NCI-H82 (cell line): Measurements from ENCODE around the gene PEAR1.
"Not testable (repeated sequence)": the region's sequence is repeated elsewhere in the genome, so short reads cannot be mapped to it uniquely, and the experiment has no call there.

Experiments
- DNase-seq: peaks from one replicate; lab custom pipeline; 2025; lab: John Stamatoyannopoulos, UW

The PEAR1 gene

DNA sequence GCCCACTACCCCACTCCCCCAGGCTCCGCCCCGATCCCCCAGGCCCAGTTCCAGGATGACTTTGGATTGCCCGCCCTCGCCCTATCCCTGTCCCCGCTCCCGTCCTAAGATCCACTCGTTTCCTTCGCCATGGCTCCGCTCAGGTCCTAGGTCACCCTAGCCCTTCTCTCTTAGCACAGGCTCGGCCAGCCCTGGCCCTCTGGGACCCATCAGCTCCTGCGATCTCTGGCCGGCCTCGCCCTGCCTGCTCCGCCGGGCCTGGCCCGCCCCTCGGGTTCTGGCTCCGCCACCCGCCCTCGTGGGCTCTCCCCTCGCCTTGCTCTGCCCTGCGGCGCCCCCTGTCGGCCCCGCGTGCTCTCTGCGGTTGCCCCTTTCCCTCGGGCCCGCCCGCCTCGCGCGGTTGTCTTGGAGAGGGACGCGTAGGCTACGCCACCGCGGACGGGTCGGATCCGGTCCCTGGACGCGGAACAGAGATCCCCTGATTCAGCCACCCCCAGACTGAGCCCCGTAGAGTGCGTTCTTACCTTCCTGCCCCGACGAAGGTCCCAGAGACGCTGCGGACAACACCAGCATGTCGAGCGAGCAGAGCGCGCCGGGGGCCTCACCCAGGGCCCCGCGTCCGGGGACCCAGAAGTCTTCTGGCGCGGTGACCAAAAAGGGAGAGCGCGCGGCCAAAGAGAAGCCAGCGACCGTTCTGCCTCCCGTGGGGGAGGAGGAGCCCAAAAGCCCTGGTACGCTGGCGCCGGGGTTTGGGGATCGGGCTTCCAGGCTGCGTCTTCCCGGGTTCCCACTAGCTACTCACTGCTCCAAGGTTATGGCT, 26.9 kb downstream of the PEAR1 start, which contains the start of gene LRRC71:
Gene LRRC71 (plus strand): TSS at position 400 of the 820 bp plus-strand sequence. CDS start 172 bp downstream, at position 572.
- peak; percentile 94 for DNase-seq

DNA sequence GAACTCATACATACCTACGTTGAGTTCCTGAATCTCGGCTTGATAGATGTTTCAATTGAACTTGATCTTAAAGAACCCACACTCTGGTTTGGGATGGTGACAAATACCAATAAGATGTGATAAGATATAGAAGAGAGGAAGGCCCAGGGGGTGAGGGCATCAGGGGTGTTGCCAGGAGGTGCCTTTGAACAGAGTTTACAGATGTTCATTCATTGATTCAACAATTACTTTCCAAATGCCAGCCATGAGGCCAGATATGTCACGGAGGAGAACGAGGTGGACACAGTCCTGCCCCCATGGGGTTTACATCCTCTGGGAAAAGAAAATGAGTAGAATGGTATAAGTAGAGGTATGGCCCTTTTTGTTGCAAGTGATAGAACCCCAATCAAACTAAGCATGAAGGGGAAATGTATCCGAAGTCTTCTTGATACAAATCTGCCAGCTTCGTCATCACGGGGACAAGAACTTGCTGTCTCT, 27.6 kb downstream of the PEAR1 start:
- DNase-seq: no peak

DNA sequence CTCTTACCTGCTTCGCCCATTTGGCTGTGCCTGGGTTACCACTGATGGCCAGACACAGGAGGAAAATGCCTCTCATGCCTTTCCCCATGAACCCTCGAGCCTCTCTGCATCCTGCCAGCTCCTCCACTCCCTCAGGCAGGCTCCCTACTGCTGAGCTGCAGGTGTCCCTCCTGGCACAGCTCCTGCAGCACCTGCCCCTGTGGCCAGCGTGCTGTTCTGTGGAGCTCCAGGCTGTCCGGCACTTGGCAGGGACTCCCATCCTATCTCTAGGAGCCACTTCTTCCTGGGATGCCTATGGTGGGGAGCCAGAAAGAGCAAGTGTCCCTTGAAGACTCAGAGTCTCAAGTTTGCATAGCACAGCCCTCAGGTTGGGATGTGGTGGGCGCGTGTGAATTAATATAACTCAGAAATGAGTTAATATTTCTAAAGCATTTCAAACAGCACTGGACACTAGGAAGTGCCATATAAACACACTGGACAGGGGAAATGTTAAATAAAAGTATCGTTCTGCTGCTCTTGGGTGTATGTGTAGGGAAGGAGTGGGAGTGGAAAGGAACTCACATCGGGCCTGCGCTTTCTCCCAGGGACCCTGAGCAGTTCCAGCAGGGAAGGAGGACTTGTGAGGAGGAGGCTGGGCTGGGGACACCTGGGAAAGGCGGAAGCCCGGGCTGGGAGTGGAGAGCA, 29.6 kb downstream of the PEAR1 start:
- DNase-seq: peak; percentile 34

DNA sequence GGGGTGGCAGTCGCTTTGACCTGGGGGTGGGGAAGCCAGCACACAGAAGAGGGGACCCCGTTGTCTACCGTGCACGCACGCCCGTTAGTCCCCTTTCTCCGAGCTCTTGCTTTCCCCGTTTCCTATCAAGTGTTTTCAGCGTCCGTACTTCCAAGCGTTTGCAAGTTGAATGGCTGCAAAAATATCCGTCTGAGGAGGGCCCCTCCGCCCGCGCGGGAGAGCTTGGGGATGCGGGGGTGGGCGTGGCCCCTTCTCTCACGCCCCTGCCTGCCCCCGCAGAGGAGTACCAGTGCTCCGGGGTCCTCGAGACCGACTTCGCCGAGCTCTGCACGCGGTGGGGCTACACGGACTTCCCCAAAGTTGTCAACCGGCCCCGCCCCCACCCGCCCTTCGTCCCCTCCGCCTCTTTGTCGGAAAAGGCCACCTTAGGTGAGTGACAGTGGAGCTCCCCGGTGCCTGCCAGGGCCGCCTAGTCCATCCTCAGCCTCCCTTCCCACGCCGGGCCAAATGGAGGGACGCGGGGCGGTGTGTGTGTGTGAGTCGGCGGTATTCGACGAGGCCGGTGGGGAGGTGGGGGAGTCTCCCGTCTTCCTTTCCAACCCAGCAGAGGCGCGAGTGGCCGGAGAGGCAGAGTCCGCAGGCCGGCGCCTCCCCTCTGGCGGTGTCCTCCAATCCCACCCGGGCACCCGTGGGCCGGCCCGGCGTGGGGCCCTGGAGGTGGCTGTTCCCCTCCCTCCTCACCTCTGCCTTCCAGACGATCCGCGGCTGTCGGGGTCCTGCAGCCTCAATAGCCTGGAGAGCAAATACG, 30.4 kb downstream of the PEAR1 start:
- DNase-seq: no peak

DNA sequence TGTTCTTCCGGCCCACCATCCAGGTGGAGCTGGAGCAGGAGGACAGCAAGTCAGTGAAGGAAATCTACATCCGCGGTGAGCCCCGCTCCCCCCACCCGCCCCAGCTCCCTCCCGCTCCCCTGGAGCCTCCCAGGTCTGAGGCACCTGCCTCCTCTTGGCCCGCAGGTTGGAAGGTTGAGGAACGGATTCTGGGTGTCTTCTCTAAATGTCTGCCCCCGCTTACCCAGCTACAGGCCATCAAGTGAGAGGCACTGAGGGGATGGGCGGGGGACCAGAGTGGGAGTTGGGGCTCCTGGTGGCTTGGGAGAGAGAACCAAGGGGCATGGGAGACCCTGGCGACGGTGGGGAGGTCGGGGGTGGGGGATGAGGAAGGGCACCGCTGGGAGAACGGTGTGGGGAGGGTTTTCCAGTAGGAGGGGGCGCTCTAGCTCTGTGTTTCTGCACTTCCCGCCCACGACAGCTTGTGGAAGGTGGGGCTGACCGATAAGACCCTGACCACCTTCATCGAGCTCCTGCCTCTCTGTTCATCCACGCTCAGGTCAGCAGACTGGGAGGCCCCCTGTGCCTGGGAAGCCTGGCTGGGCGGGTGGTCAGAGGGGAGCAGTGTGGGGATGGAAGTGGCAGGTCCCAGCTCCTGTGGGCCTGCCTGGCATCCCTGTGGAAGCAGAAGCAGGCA, 31.1 kb downstream of the PEAR1 start:
- peak; percentile 36 for DNase-seq

DNA sequence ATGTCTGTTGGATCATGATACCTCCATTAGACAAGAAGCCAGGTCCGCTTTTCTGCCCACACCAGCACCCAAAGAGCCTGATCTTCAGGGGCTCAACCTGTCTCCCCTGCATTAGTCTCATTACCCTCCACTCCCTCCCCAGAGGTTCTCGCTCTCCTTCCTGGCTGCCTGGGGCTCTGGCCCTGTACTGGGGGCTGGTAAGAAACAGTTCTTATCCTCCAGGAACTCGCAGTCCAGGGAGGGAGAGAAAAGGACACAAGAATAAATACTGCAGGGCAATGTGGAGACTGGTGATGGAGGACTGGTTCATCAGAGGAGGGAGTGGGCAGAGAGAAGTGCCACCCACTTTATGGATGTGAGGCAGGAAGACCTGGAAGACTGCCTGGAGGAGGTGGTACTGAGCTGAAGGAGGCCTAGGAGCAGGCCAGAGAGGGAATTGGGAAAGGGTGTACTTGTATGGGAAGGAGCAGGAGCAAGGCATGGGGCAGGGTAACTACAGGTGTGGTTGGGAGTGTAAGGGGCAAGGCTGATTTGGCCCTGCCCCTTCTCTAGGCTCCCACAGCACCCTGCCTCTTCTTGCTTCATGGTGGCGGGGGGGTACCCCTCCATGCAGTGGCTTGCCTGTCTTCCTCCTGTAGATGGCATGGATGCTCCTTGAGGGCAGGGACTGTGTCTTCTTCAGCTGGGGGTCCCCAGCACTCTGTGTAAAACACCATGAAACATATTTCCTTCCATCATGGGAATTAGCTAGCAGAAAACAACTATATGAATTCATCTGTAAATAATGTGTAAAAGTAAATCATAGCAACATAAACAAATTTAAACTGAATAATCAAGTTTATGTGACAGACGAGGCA, 31.9 kb downstream of the PEAR1 start:
- DNase-seq: no peak

DNA sequence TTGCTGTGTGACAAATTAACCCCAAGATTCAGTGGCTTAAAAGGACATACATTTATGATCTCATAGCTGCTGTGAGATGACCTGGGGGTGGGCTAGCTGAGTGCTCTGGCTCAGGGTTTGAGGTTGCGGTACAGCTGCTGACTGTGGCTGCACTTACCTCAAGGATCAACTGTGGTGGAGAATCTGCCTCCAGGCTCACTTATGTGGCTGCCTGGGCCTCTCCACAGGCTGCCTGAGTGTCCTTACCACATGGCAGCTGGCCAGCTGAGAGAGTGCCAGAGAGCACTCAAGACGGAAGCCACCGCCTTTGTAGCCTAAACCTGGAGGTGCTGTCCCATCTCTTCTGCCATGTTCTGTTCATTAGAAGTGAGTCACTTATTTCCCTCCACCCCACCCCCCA, 32.7 kb downstream of the PEAR1 start:
- DNase-seq: peak; percentile 62

DNA sequence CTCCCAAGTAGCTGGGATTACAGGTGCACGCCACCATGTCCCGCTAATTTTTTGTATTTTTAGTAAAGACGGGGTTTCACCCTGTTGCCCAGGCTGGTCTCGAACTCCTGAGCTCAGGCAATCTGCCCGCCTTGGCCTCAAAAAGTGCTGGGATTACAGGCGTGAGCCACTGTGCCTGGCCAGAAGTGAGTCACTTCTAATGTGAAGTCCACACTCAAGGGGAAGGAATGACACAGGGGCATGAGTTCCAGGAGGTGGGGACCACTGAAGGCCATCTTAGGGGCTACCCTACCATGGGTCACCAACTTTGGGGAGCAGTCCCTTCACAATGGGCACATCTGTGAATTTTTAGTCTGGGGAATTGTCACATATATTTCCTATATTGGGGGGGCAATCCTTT, 33.2 kb downstream of the PEAR1 start:
- DNase-seq: not testable (repeated sequence)

DNA sequence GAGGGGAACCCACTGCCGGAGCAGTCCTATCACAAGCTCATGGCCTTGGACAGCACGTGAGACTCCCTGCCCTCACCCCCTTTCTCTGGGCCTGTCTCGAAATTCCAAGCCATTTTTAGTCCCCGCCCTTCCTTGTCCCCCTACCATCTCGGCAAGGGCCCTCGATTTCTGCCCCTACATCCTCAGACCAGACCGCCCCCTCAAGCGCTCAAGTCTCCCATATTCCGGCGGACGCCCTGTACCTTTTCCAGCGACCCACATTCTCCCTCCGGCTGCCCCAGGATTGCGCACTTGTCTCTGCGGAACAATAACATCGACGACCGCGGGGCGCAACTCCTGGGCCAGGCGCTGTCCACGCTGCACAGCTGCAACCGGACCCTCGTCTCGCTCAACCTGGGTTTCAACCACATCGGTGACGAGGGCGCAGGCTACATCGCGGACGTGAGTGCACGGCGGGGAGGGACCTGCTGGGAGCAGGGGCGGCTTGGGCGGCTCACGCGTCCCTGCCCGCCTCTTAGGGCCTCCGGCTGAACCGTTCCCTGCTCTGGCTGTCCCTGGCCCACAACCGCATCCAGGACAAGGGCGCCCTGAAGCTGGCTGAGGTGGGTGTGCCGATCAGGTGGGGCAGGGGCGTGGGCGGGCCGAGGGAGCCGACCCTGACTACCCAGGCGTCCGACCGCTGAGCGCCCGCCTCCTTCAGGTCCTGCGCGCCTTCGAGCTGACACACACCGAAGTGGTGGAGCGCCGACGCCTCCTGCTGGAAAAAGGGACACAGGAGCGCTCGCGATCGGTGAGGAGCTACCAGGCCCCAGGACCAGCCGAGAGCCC, 33.9 kb downstream of the PEAR1 start:
- peak; percentile 91 for DNase-seq

DNA sequence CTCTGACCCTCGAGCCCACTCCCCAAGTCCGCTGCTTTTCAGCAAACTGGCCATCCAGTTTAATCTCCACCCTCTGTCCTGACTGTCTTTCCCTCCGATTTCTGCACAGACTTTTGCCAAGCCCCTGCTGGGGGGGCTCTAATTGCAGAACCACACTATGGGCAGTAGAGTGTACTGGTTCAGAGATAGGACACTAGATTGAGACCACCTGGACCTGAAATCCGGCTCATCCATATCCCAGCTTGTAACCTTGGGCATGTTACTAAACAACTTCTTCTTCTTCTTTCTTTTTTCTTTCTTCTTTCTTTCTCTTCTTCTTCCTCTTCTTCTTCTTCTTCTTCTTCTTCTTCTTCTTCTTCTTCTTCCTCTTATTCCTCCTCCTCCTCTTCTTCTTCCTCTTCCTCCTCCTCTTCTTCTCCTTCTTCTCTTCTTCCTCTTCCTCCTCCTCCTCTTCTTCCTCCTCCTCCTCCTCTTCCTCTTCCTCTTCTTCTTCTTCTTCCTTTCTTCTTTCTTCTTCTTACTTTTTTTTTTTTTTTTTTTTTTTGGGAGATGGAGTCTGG, 34.6 kb downstream of the PEAR1 start:
- DNase-seq: peak; percentile 63

DNA sequence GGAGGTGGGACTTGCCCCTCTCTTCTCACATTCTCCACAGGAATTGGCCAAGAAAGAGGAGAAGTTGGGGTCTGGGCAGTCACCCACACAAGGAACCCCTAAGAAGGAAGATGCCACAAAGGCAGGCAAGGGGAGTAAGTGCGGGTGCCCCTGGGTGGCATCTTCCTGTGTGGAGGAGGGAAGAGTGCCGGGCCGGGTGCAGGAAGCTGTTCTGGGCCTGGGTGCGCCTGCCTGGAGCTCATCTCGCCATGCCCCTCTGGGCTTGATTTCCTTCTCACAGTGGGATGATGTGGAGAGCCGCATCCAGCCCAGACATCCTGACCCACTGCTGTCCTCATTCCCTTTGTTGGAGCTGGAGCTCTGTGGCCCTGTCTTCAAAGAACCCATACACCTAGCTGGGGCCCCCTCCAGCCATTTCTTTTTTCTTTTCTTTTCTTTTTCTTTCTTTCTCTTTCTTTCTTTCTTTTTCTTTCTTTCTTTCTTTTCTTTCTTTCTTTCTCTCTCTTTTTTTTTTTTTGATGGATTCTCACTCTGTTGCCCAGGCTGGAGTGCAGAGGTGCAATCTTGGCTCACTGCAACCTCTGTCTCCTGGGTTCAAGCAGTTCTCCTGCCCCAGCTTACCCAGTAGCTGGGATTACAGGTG, 36.2 kb downstream of the PEAR1 start:
- DNase-seq: peak; percentile 34

DNA sequence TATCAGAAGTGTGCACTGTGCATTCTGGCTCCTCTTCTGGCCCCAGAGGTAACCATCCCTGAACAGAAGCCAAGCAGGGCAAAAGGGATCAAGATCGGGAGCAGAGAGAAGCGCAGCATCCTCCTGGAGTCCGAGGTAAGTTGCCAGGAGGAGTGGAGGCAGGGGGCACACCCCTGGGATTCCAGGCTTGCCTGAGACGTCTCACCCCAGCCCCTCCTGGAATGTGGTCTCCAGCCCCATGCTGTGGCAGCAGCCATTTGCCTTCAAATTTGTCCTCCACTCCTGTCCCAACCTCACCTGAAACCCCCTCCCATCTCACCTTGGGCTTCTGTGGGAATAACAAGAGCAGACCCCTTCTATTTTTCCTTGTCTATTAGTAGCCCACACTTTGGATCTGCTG, 37.0 kb downstream of the PEAR1 start:
- no peak for DNase-seq

DNA sequence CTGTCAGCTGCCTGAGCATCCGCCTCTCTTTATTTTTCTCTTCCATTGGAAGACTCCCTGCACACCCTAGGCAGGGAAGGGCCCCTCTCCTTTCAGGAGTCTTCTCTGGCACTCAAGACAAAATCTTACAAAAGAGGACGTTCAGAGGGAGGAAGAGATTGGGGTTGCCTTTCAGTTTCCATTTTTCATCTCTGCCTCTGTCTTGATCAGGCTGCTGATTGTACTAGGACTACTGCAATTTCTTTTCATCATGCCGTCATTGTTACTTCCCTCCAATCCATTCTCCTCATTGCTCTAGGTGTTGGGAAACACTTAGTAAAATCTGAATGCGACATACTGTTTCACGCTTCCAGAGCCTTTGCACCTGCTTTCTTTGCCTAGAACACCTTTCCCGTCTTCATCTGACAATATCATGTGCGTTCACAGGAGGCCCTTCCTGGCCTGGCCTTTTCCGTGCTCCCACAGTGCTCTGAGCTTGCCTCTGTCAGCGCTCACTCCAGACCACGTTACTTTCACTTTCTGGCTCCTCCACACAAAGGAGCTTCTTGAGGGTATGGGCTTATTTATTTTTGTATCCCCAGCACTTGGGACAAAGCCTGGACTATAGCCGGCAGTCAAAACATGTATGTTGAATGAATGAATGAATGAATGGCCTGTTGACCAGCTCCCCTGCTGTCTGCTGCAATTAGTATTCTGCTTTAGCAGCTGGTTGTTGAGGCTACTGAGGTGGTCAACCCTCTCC, 37.9 kb downstream of the PEAR1 start:
- DNase-seq: no peak

DNA sequence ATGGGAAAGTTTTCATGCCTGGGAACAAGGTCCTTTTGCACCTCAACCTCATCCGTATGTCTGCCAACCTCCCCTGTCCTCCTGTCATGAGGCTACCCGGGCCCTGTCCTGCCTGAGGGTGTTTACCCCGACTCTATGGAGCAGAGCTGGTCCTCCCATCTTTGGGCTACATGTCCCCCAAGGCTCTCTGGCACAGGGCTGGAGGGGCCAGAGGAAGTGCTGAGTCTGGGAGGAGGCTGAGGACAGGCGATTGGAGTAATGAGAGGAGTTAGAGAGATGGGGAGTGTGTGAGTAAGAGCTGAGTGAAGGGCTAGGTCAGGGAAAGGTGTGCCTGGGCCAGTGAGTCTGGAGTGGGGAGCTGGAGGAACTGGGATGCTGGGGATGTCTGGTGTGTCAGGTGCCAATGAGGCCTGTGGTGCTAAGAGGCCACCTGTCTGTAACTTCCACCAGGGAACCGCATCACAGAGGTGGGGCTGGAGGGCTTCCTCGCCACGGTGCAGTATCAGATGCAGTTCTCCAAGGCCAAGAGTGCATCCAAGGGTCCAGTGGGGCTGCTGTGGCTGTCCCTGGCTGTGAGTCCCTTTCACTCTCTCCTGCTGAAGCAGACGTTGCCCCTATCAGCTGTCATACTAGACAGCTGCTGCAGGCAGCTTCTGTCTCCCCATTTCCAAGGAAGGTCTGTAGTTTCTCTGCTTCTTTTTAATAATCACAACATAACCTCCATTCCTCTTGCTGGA, 38.6 kb downstream of the PEAR1 start:
- DNase-seq: peak; percentile 19

DNA sequence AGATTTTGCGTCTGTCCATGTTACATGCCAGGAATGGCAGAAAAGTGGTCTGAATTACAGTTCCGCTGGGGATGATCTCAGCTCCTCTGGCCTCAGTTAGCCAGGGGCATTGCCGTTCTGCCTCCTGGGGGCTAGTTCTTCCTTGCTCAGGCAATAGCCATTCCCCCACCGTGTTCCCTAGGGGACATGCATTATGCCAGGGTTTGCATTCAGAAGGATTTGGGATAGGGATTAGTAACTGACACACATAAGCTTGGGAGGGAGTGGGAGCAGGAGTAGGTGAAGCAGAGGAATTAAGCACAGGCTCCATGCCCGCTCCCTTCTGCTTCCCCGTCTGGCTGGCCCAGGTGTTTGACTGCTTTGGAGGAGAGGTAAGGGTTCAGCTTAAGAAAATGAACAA, 39.6 kb downstream of the PEAR1 start:
- DNase-seq: peak; percentile 99

DNA sequence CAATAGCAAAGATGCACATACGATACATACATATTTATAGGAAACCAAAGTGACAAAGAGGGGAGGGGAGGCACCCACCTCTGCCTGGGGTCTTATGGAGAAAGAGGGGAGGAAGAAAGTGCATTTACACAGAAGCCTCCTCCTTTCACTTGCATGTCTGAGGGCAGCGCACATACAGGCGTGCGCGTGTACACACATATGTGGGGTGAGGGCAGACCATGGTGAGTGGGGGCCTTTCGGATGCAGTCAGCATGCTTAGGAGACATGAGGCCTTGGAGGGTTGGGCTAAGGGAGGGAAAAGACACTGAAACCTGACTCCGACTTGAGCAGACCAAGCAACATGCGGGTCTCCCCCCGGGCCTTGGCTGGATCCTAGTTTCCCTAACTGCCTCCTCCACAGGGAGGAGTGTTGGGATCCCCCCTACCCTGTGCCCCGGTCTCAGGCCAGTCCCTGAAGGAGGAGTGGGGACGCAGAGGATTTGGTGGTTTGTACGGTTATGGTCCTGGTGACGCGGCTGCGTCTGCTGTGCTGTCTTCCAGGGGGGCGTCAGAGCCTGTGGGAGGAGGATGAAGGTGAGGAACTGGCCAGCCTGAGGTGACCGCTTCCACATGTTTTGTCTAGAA, 42.1 kb downstream of the PEAR1 start:
- no peak for DNase-seq

DNA sequence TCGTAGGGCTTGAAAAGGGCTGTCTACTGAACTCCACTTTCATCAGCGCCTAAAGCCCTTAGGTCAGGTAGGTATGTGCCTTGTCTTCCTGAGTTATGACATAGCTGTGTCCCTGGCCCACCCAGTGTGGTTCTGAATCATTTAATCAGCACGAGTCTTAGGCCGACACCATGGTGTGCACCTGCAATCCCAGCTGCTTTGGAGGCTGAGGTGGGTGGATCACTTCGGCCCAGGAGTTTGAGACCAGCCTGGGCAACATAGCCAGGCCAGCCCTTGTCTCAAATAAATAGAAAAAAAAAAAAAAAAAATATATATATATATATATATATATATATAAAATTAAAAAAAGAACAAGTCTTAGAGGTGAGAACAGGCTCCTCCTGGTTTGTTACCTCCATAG, 42.7 kb downstream of the PEAR1 start:
- no peak for DNase-seq
